SU-DHL-6 (cell line): ENCODE measurements around the gene MDM2.
"Not testable (repeated sequence)": the region's sequence is repeated elsewhere in the genome, so short reads cannot be mapped to it uniquely, and the experiment has no call there.

Source experiments
- EZH2phosphoT487 ChIP-seq: fragments of 200-600 bp; sonication (generic), shearing (Covaris generic); conservative IDR thresholded peaks from 2 replicates; pipeline ENCODE4 v1.6.1; 2018; ENCODE audit warnings: mild to moderate bottlenecking, antibody characterized with exemption, low read length, moderate library complexity, mixed read lengths
- TF ChIP-seq, protein P1 (sequence below): fragments of 200-600 bp; sonication (generic); IDR thresholded peaks from one replicate; pipeline ENCODE4 v1.5.1; 2017; ENCODE audit warnings: antibody characterized with exemption, mild to moderate bottlenecking, low read length, moderate library complexity; ENCODE audit not compliant: insufficient read depth, poor library complexity, severe bottlenecking

- TF ChIP-seq, protein P1, sequence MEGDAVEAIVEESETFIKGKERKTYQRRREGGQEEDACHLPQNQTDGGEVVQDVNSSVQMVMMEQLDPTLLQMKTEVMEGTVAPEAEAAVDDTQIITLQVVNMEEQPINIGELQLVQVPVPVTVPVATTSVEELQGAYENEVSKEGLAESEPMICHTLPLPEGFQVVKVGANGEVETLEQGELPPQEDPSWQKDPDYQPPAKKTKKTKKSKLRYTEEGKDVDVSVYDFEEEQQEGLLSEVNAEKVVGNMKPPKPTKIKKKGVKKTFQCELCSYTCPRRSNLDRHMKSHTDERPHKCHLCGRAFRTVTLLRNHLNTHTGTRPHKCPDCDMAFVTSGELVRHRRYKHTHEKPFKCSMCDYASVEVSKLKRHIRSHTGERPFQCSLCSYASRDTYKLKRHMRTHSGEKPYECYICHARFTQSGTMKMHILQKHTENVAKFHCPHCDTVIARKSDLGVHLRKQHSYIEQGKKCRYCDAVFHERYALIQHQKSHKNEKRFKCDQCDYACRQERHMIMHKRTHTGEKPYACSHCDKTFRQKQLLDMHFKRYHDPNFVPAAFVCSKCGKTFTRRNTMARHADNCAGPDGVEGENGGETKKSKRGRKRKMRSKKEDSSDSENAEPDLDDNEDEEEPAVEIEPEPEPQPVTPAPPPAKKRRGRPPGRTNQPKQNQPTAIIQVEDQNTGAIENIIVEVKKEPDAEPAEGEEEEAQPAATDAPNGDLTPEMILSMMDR, result not testable (repeated sequence)
- not testable (repeated sequence) for TF ChIP-seq EZH2phosphoT487
These were observed 4.9 kb upstream of the MDM2 start for GRCh38 chr12:68802911-68803651.
